Measurements from ENCODE around the gene CEP95.
A peak's percentile ranks its signal among the peaks of the same experiment; 100 is the strongest.

Gene CEP95

DNA sequence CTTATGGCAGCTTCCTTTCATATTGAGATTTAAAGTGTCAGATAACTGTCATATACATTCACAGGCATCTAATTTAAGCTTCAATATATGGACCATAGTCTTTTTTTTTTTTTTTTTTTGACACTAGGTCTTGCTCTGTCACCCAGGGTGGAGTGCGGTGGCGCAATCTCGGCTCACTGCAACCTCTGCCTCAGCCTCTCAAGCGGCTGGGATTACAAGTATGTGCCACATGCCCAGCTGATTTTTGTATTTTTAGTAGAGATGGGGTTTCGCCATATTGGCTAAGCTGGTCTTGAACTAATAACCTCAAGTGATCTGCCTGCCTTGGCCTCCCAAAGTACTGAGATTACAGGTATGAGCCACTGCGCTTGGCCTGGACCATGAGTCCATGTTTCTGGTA, 13.6 kb downstream of the CEP95 start:
- DNase-seq: no peak

DNA sequence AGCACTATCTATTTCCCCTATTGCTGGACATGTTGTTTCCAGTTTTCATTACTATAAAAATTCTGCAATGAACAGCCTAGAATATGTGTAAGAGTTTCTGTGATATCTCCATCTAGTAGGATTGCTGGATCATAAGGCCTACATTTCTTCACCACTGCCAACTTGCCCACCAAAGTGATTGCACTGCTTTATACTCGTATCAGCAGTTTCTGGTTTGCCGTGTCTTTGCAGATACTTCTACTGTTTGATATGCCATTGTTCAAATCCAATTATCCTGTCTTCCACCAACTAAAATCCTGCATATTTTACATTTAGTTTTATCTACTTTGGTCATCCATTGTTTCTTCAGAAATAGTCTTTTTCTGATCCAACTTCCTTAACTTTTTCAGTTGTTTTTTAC, 21.1 kb downstream of the CEP95 start:
- DNase-seq: no peak

DNA sequence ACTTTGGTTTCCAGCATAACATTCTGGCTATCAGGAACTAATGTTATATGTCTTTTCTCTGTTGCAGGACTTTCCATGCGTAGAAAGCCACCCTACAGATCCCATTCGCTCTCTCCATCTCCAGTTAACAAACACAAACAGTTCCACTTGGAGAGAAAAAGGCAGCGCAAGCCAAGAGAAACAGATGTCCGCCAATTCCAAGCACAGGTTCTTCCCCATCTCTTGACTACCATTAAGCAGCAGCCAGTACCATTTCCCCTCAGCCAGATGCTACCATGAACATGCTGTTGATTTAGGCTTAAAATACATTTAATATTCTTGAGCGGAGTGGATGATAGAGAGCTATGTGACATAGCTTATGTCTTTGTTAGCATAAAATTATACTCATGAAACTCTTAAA, 22.4 kb downstream of the CEP95 start:
- DNase-seq: no peak

DNA sequence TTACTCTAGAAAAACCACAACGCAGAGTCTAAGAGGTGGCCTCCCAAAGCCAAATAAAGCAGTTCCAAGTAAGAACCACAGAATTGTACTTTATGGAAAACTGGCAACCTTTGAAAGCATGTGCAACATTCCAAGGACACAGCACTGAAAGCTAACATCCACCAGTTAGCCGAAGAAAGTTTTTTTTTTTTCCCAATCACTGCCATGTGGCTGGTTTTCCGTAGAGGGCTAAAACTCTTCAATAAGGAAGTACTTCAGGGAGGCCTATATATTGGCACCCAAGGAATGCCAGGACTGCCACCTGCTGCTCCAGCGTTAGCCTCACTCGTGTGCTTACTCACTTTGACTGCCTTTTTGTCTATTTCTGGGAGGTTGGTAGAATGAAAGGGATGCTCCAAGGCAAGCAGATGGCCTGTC, 25.2 kb downstream of the CEP95 start:
- no peak for DNase-seq

DNA sequence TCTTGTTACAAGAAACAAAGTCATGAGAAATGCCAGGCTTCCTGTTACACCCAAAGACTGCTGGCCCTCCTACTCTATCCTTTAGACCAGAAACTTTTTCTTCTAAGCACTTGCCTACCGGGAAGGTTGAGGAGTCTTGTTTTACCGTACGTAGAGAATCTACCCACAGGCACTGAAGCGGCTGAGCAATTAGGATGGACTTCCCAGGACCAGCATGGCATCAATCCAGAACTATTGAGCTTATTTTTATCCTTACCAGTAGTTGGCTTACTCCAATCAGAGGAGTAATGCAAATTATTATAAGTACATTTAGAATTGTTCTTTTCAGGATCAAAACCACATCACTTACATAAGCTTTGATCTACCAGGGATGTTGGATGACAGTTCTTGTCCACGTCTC, 25.6 kb downstream of the CEP95 start:
- no peak for DNase-seq

DNA sequence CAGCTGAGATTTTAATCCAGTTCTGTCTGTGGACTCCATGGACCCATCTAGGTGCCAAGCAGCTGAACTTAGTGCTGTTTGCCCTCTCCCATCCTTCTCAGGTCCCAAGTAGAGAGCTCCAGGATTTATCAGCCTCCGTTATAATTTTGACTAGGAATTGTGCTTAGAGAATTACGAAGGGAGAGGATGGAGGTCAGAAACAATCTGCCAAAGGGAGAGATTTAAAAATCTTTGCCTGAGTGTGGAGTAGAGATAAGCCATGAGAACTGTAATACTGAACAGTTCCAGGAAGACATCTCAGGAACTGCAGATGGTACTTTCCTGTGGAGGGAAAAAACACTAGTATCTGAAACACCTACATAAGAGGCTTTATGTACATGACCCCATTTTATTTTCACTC, 27.0 kb downstream of the CEP95 start:
- DNase-seq: no peak

DNA sequence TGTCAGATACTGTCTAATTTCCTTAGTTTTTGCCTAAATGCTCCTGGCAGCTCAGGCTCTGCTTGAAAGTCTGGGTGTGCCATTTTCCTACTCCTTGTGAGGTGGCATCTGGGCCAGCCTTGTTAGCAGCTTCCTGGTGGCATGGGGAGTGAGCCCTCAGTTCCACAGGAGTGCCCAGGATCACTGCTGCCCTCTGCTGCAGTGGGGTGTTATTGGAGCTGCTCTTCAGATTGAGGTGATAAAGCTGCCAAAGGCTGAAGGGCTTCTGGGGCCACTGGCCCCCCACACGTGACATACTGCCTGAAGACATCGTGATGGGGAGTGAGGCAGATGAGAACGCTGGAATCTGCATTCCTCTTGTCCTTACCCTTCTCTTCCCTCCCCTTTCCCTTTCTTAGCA, 27.4 kb downstream of the CEP95 start:
- no peak for DNase-seq

DNA sequence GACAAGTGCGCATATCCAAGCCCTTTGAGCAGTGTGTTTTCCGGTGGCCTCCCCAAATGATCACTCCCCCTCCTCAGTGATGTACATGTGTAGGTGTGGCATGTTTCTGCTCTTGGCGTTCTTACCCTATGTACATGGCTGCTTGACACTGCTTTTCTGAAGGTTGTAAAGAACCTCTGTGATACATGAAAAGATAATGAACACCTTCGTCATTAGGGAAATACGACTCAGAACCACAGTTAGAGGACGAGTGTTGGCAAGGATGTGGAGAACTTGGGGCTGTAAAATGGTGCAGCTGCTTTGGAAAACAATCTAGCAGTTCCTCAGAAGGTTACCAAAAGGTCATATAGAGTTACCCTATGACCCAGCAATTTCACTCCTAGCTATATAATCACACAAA, 28.6 kb downstream of the CEP95 start:
- DNase-seq: no peak

DNA sequence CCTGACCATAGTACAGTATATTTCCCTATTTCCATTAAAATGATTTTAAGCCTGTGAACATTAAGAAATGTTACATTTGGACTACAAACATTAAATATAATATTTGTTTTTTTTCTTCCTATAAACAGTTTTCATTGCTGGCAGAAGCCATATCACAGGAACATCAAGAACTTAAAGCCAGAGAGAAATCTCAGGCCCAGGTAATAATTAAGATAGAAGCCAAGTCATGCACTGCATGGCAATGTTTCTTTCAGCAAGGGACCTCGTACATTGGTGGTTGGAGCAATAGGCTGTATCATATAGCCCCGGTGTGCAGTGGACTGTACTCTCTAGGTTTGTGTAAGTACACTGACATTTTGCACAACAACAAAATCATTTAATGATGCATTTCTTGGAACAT, 30.1 kb downstream of the CEP95 start:
- DNase-seq: no peak

DNA sequence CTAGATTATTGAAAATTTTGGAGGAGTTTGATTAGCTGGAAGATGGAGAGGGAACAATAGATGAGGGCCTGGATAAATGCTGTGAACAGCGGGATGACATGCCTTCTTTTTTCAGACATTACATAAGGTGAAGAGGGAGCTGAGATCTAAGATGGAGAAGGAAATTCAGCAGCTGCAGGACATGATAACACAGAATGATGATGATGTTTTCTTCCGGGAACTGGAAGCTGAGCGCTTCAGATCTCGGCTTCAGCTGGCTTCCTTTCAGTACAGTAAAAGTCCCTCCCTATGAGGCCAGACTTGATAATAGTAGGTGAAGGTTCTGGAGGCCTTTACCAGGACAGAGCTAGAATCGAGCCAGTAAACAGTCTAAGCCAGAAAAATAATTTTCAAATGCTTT, 30.7 kb downstream of the CEP95 start:
- DNase-seq: no peak

DNA sequence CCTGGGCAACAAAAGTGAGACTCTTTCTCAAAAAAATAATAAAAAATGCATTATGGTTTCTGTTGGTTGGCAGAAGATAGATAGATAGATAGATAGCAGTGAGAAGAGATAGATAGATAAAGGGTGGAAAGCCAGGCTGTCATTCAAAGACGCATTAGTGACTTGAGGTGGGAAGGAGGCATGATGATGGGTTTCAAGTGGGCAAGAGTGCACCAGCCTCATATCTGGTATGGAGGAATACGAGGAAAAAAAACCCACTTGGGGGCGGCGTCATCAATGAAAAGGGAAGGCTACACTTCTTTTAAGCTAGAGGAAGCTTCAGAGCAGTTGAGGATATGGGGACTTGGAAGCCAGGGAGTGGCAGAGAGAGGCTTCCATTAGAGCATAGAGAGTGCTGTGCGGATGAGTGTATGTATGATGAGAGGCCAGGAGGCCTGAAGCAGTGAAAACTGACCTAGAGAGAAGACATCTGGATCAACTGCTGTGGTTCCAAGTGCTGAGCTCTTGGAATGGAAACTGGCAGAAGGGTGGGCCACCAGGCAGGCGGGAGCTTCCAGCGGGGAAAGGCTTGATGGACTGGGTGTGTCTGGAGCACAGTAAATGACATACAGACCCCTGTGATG, 31.8 kb downstream of the CEP95 start:
- DNase-seq: no peak

DNA sequence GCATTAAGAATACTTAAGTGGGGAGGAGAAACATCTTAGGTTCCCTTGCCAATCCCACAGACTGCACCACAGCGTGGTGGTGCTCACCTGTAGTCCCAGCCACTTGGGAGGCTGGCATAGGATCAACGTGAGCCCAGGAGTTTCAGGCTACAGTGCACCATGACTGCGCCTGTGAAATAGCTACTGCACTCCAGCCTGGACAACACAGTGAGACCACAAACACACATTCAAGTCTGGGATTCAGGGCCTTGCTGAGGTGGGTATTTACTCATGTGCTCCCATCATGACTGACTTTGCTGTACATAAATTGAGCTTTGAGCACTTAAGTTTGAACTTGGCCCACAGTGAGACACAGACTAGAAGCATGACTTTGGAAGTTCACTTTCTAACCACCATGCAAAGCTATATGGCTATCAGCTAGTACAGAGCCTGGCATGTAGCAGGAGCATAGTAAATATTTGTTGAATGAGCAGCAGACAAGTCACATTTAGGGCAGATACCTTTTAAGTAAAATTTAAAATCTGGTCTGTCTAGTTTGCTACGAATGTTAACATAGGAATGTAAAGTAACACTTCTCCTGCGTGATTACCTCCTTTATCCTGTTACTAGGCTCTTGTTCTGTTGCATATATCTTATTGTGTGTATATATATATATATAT, 33.5 kb downstream of the CEP95 start:
- DNase-seq: no peak

DNA sequence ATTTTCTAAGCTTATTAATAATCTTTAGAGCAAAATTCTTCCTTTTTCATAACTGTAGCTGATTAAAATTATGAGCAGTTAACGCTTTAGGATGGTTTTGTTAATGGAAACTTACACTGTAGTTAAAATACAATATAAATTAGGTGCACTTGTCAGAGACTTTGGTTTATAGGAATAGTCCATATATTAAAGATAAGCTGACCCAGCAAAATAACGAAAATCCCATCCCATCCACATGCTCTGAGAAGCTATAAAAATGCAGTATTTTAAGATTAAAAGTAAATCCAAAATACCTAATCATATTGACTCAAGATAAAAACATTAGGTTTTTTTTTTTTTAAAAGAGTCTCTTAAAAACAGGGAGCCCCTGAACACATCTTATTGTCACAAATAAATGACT, 38.0 kb downstream of the CEP95 start:
- no peak for DNase-seq

DNA sequence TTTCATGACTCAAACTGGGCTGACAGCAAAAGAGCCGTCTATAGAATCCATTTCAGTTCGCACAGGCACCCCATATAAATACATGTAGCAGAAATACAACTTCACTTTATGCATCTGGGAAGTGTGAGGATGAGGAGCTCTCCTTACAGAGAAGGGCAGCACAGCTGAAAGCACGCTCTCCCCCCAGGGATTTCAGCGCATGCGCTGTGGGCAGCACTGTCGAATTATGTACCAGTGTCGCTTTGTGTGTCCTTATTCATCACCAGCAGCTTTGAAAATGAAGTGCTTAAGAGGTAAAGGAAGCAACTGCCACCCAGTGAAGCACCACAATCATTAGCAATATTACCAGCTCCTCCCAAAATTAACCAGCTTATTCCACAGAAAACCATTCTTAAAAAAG, 39.9 kb downstream of the CEP95 start:
- DNase-seq: no peak

DNA sequence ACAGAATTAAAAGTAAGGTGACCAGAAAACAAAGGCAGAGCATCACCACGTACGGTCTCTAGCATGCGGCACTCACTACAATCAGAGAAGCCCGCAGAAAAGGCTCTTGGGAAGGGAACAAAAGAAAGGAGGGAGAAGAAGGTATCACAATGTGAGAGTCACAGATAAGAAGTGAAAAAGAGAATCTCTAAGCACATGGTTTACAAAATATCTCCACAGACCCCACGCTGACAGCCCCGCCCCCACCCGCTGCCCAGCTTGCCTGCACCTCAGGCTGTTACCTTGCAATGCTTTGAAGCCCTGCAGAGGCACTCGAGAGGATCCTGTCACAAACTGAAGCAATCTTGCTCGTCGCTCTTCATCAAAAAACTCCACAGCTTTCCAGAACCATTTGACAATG, 40.5 kb downstream of the CEP95 start:
- no peak for DNase-seq

DNA sequence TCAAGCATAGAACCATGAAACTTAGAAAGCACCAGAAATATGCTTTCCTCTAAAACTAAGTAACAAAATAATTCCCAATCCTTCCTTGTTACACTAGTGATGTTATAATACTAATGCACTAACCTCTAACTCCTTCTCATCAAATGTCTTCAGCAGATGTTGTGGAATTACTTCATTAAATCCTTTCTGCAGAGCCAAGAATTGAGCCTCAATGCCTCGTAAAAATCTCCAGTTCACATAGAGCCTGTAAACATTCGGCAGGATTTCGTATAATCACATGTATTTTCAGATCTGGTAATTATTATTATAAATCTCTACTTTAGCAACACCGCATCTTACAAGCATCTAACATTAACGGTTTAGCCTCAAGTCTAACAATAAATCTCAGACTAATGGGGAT, 44.7 kb downstream of the CEP95 start:
- DNase-seq: no peak

DNA sequence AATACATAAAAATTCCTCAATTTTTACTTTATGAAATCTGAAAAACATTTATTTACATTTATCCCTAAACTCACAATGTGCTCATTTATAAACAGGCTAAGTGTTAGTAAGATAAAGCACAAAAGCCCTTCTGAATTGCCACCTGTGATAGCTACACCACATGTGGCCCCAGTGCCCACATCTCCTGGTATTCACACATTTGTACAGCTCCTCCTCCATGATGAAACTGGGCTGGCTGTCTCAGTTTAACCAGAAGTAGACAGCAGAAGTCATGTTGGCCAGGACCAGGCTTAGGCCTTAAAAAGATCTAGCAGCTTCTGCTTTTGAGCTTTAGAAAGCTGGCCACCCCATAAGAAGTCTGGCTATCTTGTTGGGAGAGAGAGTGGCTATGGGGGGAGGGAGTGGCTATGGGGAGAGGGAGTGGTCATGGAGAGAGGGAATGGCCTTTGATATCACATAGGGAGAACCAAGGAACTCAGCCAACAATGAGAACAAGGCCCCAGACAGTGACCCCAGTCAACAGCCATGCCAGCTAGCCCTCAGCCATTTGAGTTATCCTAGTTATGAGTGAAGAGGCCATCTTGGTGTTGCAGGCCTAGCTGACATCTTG, 47.4 kb downstream of the CEP95 start:
- no peak for DNase-seq

DNA sequence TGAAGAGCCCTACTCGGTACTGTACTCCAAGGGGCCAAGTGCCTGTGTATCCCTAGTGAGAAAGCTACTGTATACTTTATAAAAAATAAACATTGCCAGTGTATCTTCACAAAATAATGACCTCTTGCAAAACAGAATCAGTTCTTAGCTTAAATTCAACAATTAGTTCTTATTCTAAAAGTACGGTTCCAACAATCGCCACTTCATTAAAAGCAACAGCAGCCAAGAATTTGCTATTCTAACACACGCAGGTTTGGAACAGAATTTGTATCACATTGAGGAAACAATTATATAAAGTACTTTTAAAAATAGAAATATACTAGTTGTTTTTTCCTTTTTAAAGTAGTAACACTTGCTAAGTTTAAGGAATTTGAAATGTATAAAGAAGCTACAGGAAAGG, 48.5 kb downstream of the CEP95 start:
- no peak for DNase-seq

DNA sequence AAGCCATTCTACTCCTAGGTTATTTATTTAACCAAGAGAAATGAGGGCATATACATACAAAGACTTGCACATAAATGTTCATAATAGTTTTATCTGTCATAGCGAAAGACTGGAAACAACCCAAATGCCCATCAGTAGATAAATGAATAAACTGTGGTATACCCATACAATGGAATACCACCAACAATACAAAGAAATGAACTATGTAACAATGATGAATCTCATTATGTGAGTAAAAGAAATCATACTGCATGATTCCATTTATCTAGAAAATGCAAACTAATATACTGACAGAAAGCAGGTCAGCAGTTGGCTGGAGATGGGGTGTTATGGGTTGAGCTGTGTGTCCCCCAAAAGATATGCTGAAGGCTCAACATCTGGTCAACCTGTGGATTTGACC, 57.3 kb downstream of the CEP95 start:
- DNase-seq: no peak

DNA sequence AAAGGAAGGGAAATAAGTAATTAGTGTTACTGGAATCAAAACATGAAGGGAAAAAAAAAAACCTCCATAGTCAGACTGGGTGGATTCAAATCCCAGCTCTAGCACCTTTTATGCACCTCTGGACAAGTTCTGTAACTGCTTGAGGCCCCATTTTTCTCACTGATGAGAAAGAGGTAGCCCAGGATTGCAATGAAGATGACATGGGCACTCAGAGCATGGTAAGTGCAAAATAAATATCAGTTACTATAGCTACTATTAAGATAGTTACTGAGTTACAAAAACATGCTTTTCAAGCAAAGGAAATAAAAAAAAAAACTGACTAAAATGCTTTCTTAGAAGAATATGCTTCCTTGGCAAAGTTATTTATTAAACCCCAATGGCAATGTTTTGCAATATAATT, 58.8 kb downstream of the CEP95 start:
- no peak for DNase-seq

DNA sequence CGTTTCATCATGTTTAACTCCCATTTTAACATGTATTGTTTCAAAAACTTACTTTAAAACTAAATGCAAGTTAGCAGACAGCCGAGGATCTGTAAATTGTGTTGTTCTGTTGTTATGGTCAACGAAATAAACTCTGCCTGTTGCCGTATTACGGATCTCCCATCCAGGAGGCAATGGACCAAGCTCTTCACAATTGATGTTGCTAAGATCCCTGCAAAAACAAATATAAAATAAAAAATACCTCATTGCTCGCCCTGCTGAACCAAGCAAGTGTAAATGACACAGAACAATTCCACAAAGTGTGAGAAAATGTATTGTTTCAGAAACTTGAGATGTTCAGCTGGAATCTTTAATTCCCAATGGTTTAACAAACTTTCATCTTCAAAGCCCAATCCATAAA, 65.0 kb downstream of the CEP95 start:
- DNase-seq: no peak

DNA sequence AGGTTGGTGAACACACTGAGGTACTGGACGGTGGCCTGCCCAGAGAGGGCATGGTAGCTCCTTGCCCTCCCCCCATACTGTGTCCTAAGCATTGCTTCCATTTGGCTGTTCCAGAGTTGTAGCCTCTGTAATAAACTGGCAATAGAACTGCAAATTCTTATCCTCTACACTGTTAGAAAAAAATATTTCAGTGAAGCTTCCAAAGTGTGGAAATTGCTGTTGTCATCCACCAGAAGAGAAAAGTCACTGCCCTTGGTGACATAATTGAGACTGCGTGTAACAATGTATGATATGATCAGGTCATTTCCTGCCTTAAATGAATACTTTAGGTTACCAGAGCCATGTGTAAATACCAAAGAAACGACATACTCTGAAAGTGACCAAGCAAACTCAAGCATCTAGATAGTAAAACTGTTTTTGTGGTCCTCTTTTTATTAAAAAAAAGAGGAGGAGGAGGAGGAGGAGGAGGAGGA, 65.9 kb downstream of the CEP95 start:
- peak in 1 of 2 donors; percentile 37 for DNase-seq

DNA sequence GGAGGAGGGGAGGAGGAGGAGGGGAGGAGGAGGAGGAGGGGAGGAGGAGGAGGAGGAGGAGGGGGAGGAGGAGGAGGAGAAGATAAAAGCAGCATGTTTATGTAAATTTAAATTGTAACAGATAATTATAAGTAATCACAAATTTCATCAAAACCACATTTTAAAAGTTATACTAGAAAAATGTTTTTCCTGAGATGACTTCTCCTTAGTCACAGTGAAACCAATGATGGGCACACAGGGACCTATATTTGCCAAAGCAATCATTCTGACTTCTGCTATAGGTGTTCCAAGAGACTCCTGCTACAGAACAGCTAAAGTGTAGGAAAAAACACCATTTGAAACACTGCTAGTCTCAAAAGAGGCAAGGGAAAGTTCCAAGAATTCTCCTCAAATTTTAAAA, 66.4 kb downstream of the CEP95 start:
- DNase-seq: no peak

DNA sequence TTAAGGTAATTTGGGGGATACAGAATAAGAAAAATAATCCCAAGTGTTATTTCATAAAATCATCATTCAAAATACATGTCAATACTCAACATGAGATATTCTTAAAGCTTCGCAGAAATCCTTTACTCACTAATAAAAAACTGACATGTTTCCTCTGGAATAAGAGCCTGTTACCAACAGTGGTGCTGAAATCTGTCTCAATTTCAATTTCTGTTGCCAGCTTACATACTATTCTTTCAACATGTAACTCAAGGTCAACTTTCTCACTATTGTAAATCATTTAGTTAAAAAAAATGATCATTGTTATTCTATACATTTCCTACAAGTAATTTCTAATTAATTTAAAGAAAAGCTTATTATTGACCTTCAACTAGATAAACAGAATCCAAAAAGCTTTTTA, 67.9 kb downstream of the CEP95 start:
- DNase-seq: no peak

DNA sequence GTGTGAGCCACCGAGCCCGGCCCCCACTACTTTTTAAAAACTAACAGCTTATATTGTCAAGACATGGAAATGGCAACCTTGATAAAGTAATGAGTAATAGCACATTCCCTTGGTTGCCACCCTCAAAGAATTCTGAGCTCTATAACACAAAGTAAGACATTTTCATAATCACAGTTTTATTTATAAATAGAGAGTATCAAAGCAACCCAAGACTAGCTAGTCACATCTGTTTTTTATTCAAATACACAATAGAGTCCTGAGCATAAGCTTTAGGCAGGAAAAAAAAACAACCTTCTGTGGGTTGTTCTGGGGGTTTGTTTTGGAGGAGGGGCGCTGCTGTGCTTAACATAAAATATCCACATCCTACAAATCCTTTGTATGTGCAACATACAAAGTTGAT, 68.7 kb downstream of the CEP95 start:
- DNase-seq: no peak

Measured in CD4-positive, alpha-beta T cell treated with Interleukin-4 for 1 hour (primary cell).